Germinal center (tissue), 1 donor: ENCODE results near the gene CASZ1.

Experiments
- DNase-seq: peaks from one replicate; pipeline ENCODE4 v3.0.0; 2012; ENCODE audit warnings: mixed read lengths, low spot score

Gene CASZ1

GRCh38 chr1:10795276-10796021 lies 997 bp downstream of the CASZ1 start:
- no peak for DNase-seq

- no peak for DNase-seq
Observed at GRCh38 chr1:10794724-10795275, 1.6 kb downstream of the CASZ1 start.

- no peak for DNase-seq
Observed at GRCh38 chr1:10793129-10793651, 3.3 kb downstream of the CASZ1 start.

GRCh38 chr1:10791105-10791951 lies 5.1 kb downstream of the CASZ1 start:
- DNase-seq = no peak

- DNase-seq = no peak
Observed at GRCh38 chr1:10789803-10790702, 6.4 kb downstream of the CASZ1 start.

- DNase-seq = no peak
Observed at GRCh38 chr1:10789047-10789791, 7.2 kb downstream of the CASZ1 start.

- DNase-seq = no peak
Observed at GRCh38 chr1:10788592-10789006, 7.8 kb downstream of the CASZ1 start.

- no peak for DNase-seq
Observed at GRCh38 chr1:10787286-10787685, 9.2 kb downstream of the CASZ1 start.

GRCh38 chr1:10785728-10786638 lies 10.5 kb downstream of the CASZ1 start:
- no peak for DNase-seq

GRCh38 chr1:10784998-10785727 lies 11.3 kb downstream of the CASZ1 start:
- no peak for DNase-seq

- DNase-seq = no peak
Observed at GRCh38 chr1:10782491-10783244, 13.8 kb downstream of the CASZ1 start.

GRCh38 chr1:10781137-10781536 lies 15.3 kb downstream of the CASZ1 start:
- DNase-seq = no peak

- no peak for DNase-seq
Observed at GRCh38 chr1:10779841-10780240, 16.6 kb downstream of the CASZ1 start.

GRCh38 chr1:10779201-10779600 lies 17.2 kb downstream of the CASZ1 start:
- DNase-seq = no peak

- no peak for DNase-seq
Observed at GRCh38 chr1:10778640-10779039, 17.8 kb downstream of the CASZ1 start.

GRCh38 chr1:10777749-10778574 lies 18.5 kb downstream of the CASZ1 start:
- no peak for DNase-seq

- no peak for DNase-seq
Observed at GRCh38 chr1:10776190-10776905, 20.1 kb downstream of the CASZ1 start.
